GM15510 (cell line): ENCODE data around the gene FSTL4.

ENCODE experiments used
- POLR2A ChIP-seq: IDR thresholded peaks from 3 replicates; pipeline ENCODE4 v1.6.1; 2011; ENCODE audit warnings: borderline replicate concordance; ENCODE audit not compliant: insufficient read length; ENCODE audit errors: extremely low read depth

FSTL4 gene

DNA sequence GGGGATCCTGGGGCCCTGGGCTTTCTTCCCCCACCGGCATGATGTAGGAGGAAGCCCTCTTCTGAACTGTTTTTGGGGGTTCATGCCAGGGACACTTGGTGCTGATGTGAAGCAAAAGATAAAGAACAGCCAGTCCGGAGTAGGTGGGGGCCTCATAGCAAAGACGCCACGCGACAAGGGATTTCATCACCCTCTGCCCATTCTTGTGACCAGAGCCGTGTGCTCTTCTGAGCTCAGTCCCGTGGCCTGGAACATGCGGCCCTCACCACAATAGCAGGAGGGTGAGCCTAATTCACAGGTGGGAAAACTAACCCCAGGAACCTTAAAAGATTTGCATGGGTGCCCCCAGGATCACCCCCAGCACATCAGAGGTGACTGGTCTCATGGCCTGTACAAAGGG lies 334.6 kb downstream of the FSTL4 start:
- no peak for TF ChIP-seq POLR2A

DNA sequence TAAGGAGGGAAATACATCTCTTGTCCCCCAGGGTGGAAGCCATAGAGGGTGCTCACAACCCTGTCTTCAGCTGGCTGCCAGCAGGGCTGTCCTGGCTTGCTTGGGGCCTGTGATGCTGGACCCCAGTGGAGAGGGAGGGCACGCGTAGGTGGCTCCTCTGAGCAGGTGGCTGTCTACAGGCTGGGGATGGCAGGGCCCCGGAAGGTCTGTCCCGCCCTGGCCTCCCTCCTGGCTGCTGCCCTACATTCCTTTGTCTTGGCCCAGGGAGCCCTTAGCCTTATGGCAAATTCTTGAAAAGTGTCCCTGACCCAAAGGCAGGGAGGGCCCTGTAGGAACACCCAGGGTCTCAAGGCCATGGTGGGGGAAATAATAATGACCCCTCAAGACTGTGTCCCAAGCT lies 336.2 kb downstream of the FSTL4 start:
- TF ChIP-seq POLR2A = no peak

DNA sequence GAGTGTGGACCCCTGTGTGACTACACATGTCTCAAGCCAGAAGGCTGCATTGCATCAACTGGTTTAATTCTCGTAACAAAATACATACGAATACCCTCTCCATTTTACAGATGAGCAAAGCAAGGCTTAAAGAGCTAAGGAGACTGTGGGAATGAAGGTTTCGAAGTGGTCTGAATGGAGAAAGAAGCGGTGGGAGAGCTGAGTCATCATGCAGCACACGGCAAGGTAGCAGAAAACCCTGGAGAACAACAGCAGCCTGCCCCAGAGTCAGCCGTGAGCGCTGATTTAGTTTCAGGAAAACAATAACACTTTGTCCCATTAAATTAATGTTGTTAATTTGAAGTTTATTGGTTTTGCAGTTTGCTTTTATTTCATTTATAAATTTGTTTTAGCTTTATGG lies 336.7 kb downstream of the FSTL4 start:
- no peak for TF ChIP-seq POLR2A

DNA sequence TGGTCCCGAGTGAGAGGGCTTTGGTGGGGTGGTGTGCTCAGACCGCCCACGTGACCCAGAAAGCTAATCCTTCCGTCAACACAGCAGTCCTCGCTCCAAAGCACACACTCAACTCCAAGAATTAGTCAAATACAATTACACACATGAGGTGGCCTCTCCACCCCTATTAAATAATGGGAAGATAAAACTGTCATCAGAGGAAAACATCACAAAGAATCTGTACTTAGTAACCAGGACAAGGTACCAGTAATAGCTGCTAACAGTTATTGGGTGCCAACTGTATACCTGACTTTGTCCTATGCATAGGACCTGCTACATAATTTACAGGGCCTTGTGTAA lies 337.8 kb downstream of the FSTL4 start:
- no peak for TF ChIP-seq POLR2A

DNA sequence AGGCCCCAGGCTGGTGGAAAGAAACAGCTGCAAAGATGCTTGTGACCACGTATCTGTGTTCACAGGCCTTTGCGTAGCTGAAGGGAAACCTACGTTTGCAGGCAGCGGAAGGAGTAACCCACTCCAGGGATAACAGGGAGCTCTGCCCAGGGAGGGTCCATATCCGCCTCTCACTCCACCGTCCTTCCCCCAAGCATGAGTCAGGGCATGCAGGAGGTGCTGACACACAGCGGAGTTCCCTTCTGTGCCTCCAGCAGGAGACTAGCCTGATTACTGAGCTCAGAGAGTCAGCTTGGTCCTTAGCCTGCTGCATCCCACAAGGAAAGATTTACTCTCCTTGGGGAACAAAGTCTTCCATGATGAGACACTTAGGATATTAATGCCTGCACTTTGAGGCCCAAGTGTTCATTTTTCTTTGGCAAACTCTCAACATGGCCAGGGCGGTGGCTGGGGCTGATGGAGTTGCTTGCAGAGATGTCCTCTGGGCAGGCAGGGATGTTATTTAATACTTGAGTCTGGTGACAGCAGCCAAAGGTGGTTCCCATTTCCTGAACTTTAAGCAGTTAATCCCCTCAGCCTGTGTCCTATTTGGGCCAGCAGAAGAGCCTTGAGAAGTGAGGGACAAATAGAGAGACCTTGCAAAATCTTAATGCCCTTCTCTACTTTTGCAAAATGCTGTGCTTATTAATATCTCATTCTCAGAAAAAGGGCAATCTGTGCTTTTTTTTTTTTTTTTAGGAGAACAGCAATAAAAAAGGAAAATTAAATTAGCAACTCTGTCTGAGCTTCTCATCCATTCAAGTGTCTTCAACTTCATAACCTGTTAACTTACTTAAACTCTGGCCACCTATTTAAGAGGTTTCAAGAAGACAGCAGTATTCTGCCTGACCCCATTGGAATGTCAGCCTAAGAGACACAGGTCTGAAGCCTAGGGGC lies 338.4 kb downstream of the FSTL4 start:
- TF ChIP-seq POLR2A = no peak

DNA sequence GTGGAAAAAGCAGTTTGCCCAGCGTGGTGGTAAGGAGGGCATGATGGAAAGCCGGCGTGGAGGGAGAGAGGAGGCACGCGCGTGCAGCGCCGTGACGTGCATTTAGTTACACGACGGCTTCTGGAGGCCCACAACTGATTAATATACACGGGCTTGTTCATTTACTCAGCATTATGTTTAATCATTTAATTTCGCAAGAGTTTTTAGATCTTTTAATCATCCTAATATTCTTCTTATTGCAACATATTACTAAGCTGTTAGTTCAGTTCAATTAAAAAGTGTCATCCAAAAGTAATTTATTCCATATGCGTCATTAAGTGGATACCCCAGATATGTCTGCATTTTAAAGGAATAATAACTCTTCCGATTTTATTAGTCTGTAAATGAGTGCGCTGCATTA lies 340.0 kb downstream of the FSTL4 start:
- TF ChIP-seq POLR2A = no peak

DNA sequence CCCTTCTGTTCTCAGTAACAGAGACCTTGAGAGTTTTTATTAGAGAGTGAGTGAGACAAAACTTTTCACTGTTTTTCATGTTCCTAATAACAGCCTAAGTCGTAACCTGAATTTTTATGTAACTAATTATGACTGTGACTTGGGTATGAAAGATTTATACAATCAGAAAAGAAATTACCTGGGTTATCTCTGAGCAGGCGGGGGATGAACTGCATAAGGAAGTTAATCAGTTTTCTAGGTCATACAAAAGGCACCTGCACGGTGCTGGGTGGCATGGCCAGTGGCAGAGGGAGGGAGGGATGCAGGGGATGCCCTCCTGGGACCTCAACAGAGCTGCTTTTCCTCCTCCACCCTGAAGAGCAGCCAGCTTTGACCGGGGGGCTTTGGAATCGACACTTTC lies 340.7 kb downstream of the FSTL4 start:
- TF ChIP-seq POLR2A = no peak

DNA sequence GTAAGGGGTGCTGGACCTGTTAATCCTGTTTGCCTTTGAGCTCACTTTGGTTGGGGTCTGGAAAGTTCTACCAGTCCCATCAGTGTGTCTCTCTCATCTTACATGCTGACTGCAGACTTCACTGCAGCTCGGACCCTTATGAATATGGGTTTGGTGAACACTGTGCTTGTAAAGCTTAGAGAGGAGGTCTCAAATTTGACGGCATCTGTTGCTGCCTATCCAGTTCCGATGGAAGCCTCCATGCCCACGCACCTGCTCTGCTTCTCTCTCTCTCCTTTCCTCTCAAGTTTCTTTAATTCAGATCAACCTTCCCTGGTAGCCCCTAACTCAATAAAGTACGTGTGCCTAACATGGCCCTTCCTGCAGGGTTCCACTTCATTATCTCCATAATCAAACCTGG lies 342.6 kb downstream of the FSTL4 start:
- TF ChIP-seq POLR2A = no peak

DNA sequence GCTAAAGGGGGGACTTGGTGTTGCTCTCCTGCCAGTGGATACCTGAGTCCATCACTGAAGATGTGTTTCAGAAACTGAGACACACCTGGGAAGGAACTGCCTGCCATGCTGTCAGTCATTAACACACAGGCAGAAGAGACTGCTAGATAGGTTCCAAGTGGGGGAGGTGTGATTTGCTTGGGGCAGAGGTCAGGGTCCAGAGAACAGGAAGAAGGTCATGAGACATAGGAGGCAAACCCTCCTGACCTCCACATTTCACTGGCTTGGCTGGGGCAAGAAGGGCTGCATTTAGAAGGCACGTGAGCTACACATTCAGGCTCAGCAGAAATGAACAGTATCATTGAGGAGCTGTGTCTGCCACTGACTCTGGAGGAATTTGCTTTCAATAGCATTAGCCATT lies 344.7 kb downstream of the FSTL4 start:
- no peak for TF ChIP-seq POLR2A

DNA sequence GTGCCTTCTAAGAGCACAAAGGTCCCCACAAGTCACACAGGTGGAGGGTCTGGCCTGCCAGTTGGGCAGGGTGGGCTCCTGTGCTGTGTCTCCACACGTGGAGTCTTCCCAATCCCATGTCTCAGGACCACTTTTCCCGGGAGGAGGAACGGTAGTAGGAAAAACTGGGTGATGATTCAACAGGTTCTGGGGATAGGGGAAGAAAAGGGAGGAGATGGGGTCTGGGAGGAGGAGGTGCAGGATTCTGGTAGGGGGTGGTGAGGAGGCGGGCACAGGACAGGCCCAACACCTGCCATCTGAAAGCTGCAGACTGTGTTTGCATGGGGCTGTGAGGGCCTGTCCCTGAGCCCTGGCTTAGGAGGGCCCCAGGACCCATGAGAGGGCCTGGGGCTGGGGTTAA lies 345.4 kb downstream of the FSTL4 start:
- TF ChIP-seq POLR2A = no peak

DNA sequence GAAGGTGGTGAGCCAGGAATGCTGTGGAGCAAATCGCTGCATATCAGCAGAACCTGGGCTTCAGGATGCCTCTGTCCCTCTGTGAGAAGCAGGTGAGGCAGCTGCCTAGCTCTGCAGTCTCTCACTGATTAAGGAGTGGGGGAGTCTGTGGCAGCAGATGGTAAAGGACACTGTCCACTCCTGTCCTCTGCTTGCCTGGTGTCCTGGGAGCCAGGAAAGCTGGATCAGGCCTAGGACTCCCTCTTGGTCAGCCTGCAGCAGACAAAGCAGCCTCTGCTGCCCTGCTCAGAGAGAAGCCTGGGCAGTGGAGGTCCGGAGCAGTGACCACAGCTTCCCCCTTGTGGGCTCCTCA lies 345.8 kb downstream of the FSTL4 start:
- TF ChIP-seq POLR2A = no peak

DNA sequence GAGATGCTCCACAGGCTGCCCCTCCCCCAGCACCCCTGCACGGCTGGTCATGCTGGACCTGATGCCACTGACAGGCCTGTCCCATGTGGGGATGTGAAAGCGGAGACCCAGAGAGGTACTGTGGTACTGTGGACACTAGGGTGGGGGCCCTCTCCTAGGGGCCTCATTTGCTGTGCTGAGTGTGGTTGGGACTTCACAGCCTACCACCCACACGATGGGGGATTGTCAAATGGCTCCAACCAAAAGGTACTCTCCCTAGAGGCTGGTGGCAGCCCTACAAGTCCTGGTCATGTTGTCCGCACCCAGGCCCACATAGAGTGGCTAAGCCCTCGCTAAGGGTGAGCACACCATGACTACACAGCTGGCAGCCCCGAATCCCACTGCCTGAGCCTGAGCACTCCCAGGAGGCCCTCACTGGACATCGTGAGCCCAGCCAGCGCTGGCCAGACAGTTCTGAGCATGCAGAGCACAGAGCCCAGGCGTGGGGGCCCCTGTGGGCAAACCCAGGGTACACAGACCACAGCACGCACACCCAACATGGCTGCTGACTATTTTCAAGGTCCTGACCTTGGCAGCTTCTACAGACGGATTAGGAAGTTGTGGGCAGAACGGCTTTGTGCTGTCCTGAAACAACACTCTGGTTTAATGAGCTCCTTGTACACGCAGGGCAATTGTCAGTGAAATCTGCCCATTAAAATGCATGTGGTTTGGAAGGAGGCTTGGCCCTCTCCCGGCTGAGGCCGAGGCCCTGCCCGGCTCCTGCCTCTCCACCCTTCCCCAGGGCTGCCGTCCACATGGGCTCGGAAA lies 346.4 kb downstream of the FSTL4 start:
- TF ChIP-seq POLR2A = no peak

DNA sequence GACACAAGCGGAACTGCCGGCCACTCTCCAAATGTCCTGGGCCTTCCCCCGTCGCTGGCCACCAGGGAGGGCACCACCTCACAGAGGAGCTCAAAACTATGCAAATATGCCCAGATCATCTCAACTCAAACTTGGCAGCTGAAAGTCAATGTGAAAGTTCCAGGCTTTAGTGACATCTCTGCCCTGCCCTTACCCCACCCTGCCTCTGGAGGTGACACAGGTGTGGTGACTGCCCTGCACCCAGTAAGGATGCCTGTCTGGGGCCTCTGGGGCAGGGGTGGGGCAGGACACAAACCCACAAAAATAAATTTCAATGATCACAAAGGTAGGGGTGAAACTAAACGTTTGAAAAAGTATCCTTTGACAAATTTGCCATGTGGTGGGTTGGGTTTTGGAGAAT lies 347.1 kb downstream of the FSTL4 start:
- no peak for TF ChIP-seq POLR2A

DNA sequence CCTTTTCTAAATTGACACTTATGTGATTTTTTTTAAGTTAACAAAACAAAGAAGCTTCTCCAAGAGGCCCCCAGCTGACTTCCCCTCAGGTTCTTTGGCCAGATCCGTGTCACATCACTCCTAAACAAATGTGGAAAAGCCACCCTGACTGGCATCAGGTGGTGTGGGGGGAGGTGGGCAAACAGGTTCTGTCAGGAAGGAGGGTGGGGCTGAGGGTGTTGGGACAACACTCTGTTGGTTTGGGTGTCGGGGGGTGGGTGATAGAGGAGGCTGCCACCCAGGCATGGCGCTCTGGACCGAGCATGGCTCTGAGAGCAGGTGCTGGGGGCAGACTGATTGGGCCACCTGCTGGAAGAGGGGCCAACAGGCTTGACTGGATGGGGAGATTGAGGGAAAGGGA lies 349.7 kb downstream of the FSTL4 start:
- TF ChIP-seq POLR2A = no peak

DNA sequence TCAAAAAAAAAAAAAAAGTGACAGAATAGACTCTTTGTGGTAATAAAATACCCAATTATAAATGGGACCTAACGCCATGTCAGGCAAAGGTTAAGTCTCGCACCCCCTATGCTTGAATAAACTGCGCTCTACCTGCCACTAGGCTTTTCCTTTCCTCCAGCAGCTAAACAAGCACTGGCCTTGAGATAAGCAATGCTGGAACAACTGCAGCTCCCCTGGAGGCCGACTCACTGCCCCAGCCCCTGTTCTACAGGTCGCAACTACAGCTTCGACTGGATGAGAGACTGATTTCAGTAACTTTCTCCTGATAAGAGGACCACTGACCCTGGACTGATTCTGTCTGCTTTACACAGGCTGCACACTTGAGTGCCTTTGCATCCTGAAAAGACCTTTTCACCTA lies 350.3 kb downstream of the FSTL4 start:
- no peak for TF ChIP-seq POLR2A

DNA sequence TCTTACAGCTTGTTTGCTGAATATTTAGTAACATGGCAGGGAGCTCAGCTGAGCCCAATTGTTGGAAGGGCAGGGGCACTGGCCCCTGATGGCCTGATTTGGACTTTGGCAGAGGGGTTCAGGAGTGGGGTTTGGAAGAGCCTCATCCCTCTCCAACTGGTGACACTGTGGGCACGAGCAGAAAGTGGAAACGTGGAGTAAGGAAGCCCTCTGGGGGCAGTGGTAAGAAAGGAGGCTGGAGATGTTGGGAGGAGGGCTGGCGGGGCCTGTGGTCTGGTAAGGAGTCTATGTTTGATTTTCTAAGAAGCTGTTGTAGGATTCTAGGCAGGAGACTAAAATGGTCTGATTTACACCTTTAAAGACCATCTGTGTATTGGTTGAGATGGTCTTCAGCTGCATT lies 351.6 kb downstream of the FSTL4 start:
- TF ChIP-seq POLR2A = no peak
